NCI-H526 treated with DMSO at 0.1 percent for 48 hours (cell line): Measurements from ENCODE around the gene PTGDR.

Experiments used
- DNase-seq: peaks from one replicate; lab custom pipeline; 2025; lab: John Stamatoyannopoulos, UW

Gene PTGDR, protein sequence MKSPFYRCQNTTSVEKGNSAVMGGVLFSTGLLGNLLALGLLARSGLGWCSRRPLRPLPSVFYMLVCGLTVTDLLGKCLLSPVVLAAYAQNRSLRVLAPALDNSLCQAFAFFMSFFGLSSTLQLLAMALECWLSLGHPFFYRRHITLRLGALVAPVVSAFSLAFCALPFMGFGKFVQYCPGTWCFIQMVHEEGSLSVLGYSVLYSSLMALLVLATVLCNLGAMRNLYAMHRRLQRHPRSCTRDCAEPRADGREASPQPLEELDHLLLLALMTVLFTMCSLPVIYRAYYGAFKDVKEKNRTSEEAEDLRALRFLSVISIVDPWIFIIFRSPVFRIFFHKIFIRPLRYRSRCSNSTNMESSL

DNA sequence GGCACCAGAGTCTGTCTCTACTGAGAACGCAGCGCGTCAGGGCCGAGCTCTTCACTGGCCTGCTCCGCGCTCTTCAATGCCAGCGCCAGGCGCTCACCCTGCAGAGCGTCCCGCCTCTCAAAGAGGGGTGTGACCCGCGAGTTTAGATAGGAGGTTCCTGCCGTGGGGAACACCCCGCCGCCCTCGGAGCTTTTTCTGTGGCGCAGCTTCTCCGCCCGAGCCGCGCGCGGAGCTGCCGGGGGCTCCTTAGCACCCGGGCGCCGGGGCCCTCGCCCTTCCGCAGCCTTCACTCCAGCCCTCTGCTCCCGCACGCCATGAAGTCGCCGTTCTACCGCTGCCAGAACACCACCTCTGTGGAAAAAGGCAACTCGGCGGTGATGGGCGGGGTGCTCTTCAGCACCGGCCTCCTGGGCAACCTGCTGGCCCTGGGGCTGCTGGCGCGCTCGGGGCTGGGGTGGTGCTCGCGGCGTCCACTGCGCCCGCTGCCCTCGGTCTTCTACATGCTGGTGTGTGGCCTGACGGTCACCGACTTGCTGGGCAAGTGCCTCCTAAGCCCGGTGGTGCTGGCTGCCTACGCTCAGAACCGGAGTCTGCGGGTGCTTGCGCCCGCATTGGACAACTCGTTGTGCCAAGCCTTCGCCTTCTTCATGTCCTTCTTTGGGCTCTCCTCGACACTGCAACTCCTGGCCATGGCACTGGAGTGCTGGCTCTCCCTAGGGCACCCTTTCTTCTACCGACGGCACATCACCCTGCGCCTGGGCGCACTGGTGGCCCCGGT is at the start of gene PTGDR:
TSS of gene PTGDR (plus strand) at position 198 of the 778 bp plus-strand sequence. CDS start at position 315, 117 bp downstream.
- no peak for DNase-seq

DNA sequence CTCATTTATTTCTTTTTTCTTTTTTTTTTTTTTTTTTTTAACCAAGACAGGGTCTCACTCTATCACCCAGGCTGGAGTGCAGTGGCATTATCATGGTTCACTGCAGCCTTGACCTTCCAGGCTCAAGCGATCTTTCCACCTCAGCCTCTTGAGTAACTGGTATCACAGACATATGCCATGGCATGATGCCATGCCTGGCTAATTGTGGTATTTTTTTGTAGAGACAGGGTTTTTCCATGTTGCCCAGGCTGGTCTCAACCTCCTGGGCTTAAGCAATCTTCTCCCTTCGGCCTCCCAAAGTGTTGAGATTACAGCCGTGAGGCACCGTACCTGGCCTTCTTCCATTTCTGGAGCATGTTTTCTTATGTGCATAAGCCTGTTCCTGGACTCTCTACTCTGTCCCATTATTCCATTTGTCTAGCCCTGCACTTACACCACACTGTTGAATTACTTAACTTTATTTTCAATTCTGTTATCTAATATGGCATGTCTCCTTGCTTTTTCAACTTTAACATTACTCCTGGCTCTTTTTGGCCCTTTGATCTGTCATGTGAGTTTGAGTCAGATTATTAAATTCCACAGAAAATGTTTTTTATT is 47.9 kb upstream of the PTGDR start:
- no peak for DNase-seq

DNA sequence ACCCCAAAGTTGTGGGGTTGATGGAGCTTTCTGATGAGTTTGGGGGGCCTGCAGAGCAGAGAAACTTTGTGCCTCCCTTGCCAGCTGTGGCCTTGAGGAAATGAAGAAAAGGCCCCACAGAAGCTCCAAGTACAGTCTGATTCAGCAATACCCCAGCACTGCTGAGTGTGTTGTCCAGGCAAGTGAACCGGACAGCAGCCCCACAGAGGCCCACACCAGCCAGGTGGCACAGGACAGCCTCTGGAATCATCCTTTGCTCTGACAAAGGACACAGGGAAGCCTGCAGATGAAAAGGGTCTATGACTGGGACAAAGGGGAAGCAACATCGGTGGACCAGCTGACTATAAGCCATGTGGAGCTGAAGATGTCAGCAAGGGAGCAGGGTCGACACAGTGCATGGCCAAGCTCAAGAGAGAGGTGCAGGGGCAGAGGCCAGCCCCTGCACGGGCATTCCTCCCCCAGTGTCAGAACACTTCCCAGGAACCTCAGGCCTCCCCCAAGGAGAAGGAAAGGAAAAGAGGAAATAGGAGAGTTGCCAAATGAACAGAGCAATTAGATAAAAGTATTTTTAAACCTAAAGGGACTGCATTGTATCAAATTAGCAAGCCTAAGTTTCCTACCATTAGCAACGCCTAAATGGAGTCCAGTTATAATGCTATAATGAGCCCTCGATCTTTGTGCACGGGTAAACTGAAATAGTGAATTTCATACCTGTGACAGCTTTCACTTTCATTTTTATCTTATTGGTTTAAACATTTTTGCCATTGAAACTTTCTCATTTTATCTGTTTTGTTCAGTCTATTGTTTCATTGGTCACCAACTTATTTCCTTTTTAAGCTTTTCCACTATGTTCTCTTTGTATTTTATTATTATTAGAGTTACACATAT is 46.3 kb upstream of the PTGDR start:
- DNase-seq = no peak

DNA sequence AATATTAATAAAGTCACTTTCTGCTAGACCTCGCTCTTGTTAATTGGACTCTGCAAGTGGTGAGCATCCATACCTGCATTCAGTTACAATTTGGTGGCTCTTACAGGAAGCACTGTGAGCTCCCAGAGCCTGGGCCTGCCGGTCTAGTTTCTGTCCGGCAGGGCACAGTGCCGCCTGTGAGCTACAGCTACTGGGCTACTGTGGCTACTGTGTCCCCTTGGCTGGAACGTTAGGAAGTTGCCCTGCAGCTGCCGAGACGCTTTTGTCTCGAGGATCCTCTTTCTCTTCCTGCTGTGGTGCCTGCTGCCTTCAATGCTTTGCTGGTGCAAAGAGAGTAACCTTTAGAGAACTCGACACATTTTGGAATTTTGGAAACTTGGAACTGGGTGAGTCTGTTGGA is 44.6 kb upstream of the PTGDR start:
- DNase-seq = no peak

DNA sequence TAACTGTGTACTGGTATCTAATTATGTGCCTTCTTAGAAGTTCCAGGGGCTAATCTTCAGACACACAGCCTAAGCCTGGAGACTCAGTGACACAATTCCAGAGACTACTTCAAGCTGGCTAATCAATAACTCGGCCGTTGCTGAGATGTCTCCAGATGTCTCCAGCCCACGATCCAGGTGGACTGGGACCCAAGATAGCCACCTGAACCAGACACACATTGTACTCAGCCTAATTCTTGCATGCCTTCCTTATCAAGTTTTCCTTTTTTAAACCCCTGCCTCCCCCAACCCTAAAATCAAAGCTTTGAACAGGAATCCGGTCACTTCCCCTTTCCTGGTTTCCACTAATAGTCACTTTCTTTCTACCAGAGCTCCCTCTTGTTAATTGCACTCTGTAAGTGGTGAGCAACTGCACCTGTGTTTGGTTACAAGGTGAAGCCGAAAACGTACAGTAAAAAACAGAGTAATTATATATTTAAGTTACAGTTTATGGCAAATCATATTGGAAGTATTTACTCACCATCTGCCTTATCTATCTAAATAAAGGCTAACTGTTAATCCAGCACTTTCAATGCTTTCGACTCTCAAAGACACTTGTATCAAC is 39.8 kb upstream of the PTGDR start:
- DNase-seq = no peak

DNA sequence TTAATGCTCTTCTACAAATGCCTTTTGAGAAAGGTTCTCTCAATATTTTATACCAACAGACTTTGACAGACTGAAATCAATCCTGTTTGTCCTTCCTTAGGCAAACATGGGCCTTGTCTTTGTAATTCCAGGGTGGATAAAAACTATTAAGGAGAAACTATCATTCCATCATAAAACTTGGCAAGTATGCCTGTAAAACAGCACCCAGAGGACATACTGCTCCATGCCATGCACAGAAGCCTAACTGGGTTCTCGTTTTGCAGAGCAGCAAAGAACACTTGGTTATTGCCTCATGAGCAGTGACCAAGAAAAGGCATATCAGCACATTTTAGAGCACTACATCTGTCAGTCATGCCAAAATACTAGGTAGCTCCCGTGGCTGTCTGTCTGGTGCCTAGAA is 33.8 kb upstream of the PTGDR start:
- no peak for DNase-seq

DNA sequence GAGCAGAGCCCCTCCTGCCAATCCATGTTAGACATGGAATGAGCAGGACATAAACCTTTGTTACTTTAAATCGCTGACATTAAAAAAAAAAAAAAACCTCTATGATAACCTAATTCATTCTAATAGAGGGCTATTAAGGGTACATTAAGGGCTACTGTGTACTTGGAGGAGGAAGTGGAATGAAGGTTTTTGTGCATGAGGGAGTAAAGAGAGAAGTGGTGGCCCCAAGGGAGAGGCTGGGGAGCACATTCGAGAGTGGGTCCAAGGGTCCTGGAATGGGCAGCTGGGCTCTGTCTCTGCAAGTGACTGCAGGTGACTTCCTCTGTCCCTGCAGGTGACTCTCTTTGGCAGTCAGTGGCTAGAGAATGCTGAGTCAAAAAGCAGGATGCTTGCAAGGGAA is 32.1 kb upstream of the PTGDR start:
- no peak for DNase-seq

DNA sequence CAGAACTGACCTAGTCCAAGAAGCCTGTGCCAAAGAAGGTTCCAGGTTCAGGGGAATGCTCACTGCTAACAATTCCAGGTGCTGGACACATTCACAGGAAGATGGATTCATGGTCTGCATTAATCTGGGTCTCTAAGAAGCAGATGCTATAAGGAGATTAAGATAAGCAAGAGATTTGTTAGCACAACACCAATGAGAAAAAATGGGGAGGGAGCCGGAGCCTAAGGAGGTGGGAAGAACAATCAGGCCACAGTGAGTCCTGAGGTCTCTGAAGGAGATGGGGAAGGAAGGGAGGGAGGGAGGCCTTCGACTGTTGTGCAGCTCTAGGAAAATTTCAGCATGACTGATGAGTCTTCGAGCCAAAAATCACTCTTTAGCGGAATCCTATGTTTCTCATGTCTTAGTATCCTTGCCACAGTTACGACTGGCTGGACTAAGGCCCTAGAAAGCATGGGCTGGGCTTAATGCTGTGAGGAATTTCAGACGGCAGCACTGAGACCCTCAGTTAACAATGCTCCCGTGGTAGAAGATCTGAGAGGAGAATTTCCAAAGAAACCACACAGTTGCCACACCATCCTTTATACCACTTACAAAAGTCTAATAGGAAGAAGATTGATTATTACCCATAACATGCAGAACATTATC is 31.5 kb upstream of the PTGDR start:
- no peak for DNase-seq

DNA sequence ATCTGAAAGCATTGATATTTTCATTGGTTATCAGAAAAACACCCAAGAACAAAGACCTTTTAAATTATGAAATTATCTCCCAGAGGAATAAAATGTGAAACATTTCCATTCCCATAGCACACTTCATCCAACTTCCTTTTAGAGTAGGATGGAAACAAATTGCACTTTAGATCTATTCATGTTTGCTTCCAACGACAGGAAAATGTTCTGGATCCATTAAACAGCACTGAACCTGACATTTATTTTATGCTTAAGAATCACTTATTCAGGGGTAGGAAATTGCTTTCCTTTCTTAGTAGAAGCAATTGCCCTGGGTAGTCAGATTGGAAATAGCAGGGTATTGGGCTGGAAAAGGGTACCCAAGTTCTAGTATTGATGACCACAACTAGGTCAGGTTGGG is 28.8 kb upstream of the PTGDR start:
- no peak for DNase-seq

DNA sequence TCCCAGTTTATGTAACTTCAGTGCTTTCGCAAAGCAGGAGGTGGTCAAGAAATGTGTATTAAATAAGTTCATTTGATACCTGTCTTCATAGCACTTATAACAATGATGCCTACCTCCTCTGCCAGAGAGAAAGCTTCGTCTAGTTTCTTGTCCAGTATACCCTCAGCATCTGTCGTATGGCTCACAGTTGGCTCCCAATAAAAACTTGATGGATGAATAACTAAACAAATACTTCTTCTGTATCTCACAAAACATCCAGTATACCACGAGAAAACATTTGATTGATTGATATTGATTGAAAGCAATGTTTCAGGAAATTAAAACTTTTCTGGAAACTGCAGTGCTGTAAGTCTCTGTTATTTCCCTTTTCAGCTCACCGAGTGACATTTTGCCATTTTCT is 26.9 kb upstream of the PTGDR start:
- no peak for DNase-seq

DNA sequence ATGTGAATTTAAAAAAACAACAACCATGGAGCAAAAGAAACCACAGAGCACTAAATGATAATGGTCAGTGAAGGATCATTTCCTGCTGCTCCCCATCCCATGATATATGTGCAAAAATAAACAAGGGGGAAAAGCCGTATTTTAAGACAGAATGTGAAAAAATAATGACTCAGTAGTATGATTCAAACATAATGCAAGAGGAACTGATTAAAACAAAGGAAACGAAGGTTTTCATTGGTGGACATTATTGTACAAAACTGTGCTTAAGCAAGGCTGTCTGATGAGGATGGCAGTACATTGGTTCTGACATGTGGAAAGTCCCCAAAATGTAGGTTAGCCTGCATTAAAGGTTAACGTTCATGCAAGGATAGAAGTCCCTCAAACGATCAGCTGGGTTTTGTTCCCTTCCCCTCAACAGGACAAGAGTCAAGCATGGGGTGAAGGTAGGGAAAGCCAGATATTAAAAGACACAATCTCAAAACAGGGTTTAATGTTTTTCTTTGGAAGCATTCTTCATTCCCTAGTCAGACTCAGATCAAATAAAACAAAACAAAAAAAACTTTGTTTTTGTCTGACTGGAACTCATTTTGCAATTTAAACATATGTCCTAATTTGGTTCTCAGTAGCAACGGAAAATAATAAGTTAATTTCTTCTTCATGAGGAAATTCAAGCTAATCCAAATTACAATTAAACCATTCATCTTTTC is 26.3 kb upstream of the PTGDR start:
- DNase-seq = no peak

DNA sequence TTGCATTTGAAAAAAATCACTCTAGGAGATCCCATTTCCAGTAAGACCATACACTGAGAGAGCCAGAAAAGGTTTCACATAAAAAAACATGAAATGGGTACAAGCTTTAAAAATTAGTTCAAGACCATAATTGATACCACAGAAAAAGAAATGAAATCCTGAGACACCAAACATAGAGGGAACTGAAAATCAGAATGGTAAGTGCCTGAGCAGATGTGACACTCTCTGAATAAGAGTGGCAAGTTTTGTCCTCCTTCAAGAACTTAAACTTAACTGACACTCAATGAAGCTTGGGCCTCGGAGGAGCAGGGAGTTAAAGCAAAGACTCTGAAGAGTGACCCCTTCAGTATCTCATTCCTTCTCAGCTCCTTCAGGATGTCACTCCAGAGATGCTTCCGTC is 23.2 kb upstream of the PTGDR start:
- no peak for DNase-seq

DNA sequence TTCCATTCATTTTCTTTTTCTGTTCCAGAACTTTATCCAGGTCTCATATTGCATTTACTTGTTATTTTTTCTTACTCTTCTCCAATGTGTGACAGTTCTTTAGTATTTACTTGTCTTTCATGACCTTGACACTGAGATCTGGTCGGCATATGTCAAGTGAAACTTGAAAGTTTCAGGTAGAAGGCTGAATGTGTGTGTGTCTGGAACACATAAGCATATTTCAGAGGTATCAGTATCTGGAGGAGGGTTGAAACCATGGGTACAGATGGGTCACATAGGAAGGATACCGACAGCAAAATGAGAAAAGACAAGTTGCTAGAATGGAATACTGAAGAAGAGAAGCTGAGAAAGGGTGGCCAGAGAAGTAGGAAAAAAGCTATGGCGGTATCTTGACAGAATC is 22.5 kb upstream of the PTGDR start:
- no peak for DNase-seq

DNA sequence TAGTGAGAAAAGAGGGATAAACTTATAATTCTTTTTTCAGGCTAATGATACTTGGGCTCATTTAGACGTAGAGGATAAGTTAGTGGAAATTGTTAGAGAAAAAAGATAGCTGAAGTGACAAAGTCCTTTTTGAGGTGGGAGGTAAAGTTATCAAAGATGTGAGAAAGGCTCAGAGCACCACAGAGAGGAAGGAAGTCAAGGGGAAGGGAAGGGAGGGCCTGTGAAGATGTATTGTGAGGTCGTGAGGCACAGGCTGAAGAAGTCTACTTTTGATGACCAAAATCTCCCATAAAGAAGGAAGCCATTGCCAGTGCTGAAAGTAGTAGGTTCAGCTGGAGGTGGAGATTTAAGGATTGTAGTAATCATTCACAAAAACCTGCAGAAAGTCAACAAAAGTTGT is 19.4 kb upstream of the PTGDR start:
- no peak for DNase-seq

DNA sequence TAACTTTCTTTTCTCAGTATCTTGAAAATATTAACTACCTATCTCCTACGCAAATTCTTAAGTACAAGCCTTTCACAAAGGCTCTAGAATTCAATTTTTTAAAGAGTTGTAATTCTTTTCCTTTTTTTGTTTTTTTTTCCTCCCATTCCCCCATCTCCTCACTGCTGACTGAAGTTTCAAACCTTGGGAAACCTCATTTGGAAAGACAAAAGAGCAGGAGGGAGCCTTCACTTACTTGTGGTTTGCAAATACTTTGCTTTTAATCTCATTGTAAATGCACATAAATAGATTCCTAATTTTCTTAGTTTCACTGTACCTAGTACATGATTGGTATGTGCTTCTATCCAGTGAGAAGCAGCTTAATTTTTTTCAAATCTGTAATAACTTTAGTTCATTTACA is 15.8 kb upstream of the PTGDR start:
- no peak for DNase-seq

DNA sequence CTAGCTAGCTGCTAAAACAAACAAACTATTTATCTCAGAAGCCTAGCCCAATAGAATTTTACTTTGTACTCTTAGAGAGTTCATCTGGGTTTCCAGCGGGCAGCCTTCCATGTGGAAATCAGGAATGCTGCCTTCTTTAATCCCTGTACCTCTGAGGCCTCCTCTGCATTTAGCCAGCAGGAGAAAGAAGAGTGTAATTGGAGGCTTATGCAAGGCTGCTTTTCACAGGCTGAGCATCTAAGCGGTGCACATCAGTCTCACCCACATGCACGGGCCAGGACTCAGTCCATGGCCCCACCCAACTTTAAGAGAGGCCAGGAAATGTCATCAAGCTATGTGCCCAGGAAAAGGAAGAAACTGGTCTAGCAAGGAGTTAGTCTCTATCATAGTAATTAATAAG is 14.0 kb upstream of the PTGDR start:
- no peak for DNase-seq

DNA sequence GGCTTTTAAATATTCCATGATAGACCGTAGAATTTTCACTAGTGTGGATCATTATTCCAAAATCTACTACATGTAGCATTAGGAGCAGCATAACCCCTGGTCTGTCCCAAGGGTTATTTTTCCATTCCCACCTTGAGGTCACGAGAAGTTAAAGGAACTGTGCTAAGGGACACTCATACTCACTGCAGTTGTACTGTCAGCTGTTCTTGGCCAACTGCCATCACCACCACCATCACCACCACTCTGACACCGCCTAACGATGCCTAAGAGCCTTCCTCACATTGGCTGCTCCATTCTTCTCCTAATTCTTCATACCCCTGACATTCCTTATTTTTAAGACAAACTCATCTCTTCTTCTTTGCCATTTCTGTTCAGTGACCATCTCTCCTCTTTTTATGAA is 13.4 kb upstream of the PTGDR start:
- DNase-seq = no peak

DNA sequence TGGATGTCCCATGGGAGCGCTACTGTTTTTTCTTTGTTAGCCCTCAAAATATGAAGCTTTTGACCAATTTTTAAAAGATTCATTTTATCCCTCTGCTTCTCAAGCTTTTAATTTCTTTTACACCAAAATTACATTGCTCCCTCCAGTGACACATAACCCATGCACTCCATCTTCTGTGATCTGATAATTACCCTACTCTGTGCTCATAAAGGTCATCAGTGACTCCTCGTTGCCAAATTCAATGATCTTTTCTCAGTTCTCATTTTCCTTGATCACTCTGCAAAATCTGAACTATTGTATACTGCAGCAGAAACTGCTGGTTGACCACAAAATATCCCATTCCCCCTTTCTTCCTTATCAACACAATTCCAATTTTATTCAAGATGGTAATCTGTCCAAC is 8.7 kb upstream of the PTGDR start:
- no peak for DNase-seq

DNA sequence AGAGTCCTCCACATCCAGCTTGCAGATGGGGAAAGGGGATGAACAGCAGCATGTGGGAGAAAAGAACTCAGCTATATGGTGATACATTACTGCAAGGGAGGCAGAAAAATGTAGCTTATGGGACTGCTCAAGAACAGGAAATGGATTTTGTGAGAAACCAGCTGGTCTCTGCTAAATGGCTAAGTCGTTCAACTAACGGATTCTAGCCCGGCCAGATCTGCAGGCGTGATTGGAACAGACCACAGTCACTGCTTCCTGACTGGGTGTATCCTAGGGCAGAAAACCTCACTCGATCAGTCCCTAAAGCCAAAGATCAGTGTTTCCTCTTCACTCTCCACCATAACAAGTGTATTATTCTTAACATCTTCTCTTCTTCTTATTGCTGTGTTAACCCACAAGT is 8.1 kb upstream of the PTGDR start:
- no peak for DNase-seq

DNA sequence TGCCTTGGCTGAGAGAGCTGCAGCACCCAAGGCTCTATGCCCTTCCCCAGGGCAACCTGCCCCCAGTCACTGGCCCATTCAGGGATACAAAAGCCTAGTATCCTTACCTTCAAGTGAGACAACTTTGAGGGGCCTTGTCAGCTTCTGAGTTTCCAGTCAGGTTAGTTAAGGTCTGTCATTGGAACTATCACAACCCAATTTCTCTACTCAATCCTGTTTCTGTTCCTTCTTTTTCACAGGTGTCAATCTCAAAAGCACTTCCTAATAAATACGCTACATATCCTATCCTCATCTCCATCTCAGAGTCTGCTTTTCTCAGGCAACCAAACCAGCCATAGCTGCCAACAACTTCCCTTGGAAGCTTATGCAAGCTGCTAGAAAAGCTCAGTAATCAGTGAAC is 4.9 kb upstream of the PTGDR start:
- no peak for DNase-seq

DNA sequence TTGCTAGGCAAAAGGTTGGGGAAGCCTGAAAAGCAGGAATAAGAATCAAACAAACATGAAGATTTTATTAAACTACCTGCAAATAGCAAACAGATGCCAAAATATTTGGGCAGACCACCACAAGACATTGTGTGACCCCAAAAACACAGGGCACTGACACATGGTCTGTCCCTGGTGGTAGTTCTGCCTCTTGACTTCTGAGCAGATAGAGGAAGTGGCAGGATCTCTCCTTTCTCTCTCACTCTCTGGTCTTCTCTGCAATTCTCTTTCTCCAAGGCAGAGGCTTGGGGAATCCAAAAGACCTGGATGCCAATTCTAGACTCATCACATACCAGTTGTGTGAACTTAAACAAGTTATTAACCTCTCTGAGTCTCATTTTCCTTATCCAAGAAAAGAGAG is 4.3 kb upstream of the PTGDR start:
- no peak for DNase-seq
